HepG2 (cell line): ENCODE measurements around the gene TNP2. TPM values are rescaled to one million over a fixed set of nuclear protein-coding genes. Genes with fewer than 3 reads are reported as not detected.

Experiments used
- ARID2 ChIP-seq: sonication (generic); formaldehyde crosslinking; IDR thresholded peaks from 2 replicates; pipeline ENCODE4 v1.8.1; 2022; ENCODE audit warnings: mild to moderate bottlenecking, missing genetic modification reagents, borderline replicate concordance
- ARID3A ChIP-seq: IDR thresholded peaks from 2 replicates; pipeline ENCODE4 v1.6.1; 2012; ENCODE audit warnings: low read depth, low read length, improper control_type of control experiment
- CBX5 ChIP-seq: sonication (generic); formaldehyde crosslinking; IDR thresholded peaks from 2 replicates; pipeline ENCODE4 v1.4.0; 2020; ENCODE audit warnings: missing genetic modification reagents, borderline replicate concordance
- CREBL2 ChIP-seq: sonication (generic); formaldehyde crosslinking; IDR thresholded peaks from 2 replicates; pipeline ENCODE4 v1.8.1; 2023; ENCODE audit warnings: missing genetic modification reagents, mild to moderate bottlenecking, borderline replicate concordance
- EEA1 ChIP-seq: sonication (generic); formaldehyde crosslinking; IDR thresholded peaks from 2 replicates; pipeline ENCODE4 v1.5.1; 2020; ENCODE audit warnings: mild to moderate bottlenecking, missing genetic modification reagents, borderline replicate concordance
- GATA4 ChIP-seq: sonication (generic); IDR thresholded peaks from 2 replicates; pipeline ENCODE4 v1.6.1; 2016; ENCODE audit warnings: antibody characterized with exemption, low read depth, borderline replicate concordance
- KDM1A ChIP-seq: IDR thresholded peaks from 2 replicates; pipeline ENCODE4 v1.6.1; 2016; ENCODE audit warnings: missing compliant biosample characterization
- MED8 ChIP-seq: sonication (generic); formaldehyde crosslinking; IDR thresholded peaks from 2 replicates; pipeline ENCODE4 v1.8.1; 2023; ENCODE audit warnings: mild to moderate bottlenecking, missing genetic modification reagents; ENCODE audit not compliant: insufficient replicate concordance
- MXI1 ChIP-seq: IDR thresholded peaks from 3 replicates; pipeline ENCODE4 v1.6.1; 2012; ENCODE audit warnings: low read depth, low read length, inconsistent platforms, borderline replicate concordance
- NBN ChIP-seq: fragments of 450-650 bp; conservative IDR thresholded peaks from 2 replicates; pipeline ENCODE4 v1.6.1; 2017
- RCOR2 ChIP-seq: IDR thresholded peaks from 2 replicates; pipeline ENCODE4 v1.6.1; 2016; ENCODE audit warnings: missing biosample characterization, missing genetic modification reagents
- UBTF ChIP-seq: sonication (generic); formaldehyde crosslinking; IDR thresholded peaks from 2 replicates; pipeline ENCODE4 v1.4.0; 2020; ENCODE audit warnings: mild to moderate bottlenecking, missing genetic modification reagents
- ZBTB34 ChIP-seq: sonication (generic); formaldehyde crosslinking; IDR thresholded peaks from 2 replicates; pipeline ENCODE4 v1.8.0; 2022; ENCODE audit warnings: mild to moderate bottlenecking, missing genetic modification reagents
- ZBTB49 ChIP-seq: sonication (generic); formaldehyde crosslinking; IDR thresholded peaks from 2 replicates; pipeline ENCODE4 v1.4.0; 2020; ENCODE audit warnings: missing genetic modification reagents, borderline replicate concordance
- ZKSCAN5 ChIP-seq: sonication (generic); formaldehyde crosslinking; IDR thresholded peaks from 2 replicates; pipeline ENCODE4 v1.5.1; 2020; ENCODE audit warnings: mild to moderate bottlenecking, missing genetic modification reagents
- ZNF331 ChIP-seq: sonication (generic); formaldehyde crosslinking; IDR thresholded peaks from 2 replicates; pipeline ENCODE4 v1.4.0; 2020; ENCODE audit warnings: missing genetic modification reagents
- ZNF441 ChIP-seq: sonication (generic); formaldehyde crosslinking; IDR thresholded peaks from 2 replicates; pipeline ENCODE4 v1.7.0; 2021; ENCODE audit warnings: missing genetic modification reagents, borderline replicate concordance
- ZNF7 ChIP-seq: IDR thresholded peaks from 2 replicates; pipeline ENCODE4 v1.6.1; 2016; ENCODE audit warnings: missing biosample characterization, missing genetic modification reagents
- polyA plus RNA-seq, 8 experiments: library from polyadenylated mRNA; depleted of rRNA in 3 of 8; stranded (reverse) in 7 of 8; unstranded in 1 of 8; fragments of >200 nt; fragmentation: Illumina TruSeq in 4 of 8; extraction: Trizol in 4 of 8; gene quantifications; 2 replicates each; pipeline versions ENCODE4 v1.2.1 to v1.2.3, GENCODE V29; 2011 to 2016; ENCODE audit warnings: low read depth in 4 of 8, missing spikeins in 1 of 8, mixed read lengths in 1 of 8; ENCODE audit not compliant: insufficient read depth in 1 of 8
- total RNA-seq, 5 experiments: library from RNA; depleted of rRNA; stranded (reverse); fragments of >200 nt; fragmentation: Illumina TruSeq; extraction: Trizol; gene quantifications; 2 replicates each; pipeline ENCODE4 v1.2.3, GENCODE V29; 2016; ENCODE audit warnings: low read depth in 1 of 5
- TF ChIP-seq, protein P1 (sequence below): sonication (generic); formaldehyde crosslinking; IDR thresholded peaks from 2 replicates; pipeline ENCODE4 v1.4.0; 2020; ENCODE audit warnings: mild to moderate bottlenecking, missing genetic modification reagents, borderline replicate concordance

The TNP2 gene
- total and polyA plus RNA-seq, 2 of the 13 experiments (the other 11 are each of a cell fraction or from before 2014, with no cell fraction given): not detected

DNA sequence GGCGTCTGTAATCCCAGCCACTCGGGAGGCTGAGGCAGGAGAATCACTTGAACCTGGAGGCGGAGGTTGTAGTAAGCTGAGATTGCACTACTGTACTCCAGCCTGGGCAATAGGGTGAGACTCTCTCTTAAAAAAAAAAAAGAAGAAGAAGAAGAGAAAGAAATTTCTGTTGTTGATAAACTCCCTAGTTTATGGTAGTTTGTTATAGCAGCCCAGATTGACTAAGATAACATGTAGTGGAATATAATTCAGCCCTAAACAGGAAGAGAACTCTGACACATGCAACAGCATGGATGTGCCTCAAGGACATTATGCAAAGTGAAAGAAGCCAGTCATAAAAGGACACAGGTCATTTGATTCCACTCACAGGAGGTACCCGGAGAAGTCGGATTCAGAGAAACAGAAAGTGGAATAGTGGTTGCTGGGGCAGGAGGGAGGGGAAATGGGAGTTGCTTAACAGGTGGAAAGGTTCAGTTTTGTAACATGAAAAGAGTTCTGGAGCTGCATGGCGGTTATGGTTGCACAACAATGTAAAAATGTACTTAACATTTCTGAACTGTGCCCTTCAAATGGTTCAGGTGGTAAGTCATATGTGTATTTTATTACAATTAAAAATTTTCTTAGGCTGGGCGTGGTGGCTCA, 38.0 kb upstream of the TNP2 start (continued):
- TF ChIP-seq MED8 (CRISPR knock-in tag): peak; percentile 34
- 0 out of 2 replicates have a peak, but pooled peaks have one; percentile 8 for TF ChIP-seq ZKSCAN5 (CRISPR knock-in tag)
- no peak for TF ChIP-seq NBN
- TF ChIP-seq ZNF7 (CRISPR knock-in tag): peak; percentile 100
- TF ChIP-seq KDM1A: peak; percentile 88
- TF ChIP-seq UBTF (CRISPR knock-in tag): peak; percentile 59
- TF ChIP-seq RCOR2: peak; percentile 99
- peak; percentile 95; the same call in 1 of the 2 replicates for TF ChIP-seq ARID2 (CRISPR knock-in tag)
- TF ChIP-seq MXI1: peak; percentile 65; the same call in 1 of the 3 replicates
- TF ChIP-seq CBX5: peak; percentile 65; the same call in 1 of the 2 replicates
- TF ChIP-seq ARID3A: peak; percentile 77; the same call in 1 of the 2 replicates
- TF ChIP-seq ZNF441 (CRISPR knock-in tag): peak; percentile 81; the same call in 1 of the 2 replicates
- no peak for TF ChIP-seq ZBTB49 (CRISPR knock-in tag)
- TF ChIP-seq EEA1 (CRISPR knock-in tag): no peak
- TF ChIP-seq, protein P1, sequence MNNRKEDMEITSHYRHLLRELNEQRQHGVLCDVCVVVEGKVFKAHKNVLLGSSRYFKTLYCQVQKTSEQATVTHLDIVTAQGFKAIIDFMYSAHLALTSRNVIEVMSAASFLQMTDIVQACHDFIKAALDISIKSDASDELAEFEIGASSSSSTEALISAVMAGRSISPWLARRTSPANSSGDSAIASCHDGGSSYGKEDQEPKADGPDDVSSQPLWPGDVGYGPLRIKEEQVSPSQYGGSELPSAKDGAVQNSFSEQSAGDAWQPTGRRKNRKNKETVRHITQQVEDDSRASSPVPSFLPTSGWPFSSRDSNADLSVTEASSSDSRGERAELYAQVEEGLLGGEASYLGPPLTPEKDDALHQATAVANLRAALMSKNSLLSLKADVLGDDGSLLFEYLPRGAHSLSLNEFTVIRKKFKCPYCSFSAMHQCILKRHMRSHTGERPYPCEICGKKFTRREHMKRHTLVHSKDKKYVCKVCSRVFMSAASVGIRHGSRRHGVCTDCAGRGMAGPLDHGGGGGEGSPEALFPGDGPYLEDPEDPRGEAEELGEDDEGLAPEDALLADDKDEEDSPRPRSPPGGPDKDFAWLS (CRISPR knock-in tag): 0 out of 2 replicates have a peak, but pooled peaks have one; percentile 15
- no peak for TF ChIP-seq CREBL2 (CRISPR knock-in tag)
- peak; percentile 57; the same call in 1 of the 2 replicates for TF ChIP-seq GATA4
- TF ChIP-seq ZNF331 (CRISPR knock-in tag): peak; percentile 82; the same call in 1 of the 2 replicates
- peak; percentile 49; the same call in 1 of the 2 replicates for TF ChIP-seq ZBTB34 (CRISPR knock-in tag)
